LNCAP (cell line): ENCODE results near the gene IGFL2.

Experiments
- CTCF ChIP-seq: fragments of 450-650 bp; IDR thresholded peaks from 2 replicates; pipeline ENCODE4 v1.5.1; 2017; ENCODE audit warnings: mild to moderate bottlenecking

The IGFL2 gene

DNA sequence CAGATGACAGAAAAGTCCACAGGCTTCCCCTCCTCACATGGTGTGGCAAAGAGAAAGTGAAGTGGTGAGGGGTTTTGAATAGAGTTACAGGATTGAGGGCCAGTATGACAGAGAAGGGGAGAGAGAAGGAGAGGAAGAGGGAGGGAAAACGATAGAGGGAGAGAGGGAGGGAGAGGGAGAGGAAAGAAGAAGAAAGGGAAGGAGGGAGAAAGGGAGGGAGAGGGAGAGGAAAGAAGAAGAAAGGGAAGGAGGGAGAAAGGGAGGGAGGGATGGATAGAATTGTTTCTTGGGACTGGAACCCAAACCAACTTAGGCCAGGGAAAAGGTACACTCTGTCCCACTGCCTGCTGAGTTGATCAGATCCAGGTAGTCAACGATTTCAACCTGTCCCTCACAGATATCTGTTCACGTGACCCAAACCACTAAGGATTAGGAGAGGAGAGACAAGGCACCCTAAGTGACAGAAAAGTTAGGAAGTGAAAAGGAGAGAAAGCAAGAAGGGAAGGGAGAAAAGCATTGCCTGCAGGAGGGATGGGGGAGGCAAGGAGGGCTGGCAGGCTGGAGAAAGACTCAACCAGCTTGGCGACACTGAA lies 15.4 kb upstream of the IGFL2 start:
- no peak for TF ChIP-seq CTCF

DNA sequence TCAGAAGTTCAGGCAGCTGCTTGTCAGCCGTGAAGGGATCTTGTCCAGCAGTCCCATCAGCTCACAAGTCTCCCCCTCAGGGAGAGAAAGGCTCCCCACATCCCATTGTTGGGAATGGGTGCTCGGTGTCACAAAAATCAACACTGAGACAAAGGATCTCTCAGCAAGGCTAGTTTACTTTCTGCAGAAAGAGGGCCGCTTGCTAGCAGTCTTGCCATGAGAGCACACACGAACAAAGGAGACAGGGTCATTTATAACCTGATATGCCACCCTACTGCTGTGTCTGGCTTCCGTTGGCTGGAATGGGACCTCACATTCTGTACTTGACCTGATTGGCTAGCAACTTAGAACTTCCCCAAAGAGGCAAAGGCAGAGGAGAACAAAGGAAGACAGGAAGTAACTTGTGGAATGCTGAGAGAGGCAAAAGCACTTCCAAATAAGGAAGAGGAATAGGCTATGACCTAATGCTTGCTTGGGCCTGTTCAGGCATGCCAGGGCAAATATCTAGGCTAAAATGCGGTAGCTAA lies 14.9 kb upstream of the IGFL2 start:
- TF ChIP-seq CTCF, result no peak

- TF ChIP-seq CTCF, result no peak
Observed at GRCh38 chr19:46133777-46134241, 14.2 kb upstream of the IGFL2 start.

GRCh38 chr19:46134527-46134926 lies 13.5 kb upstream of the IGFL2 start:
- TF ChIP-seq CTCF, result no peak

DNA sequence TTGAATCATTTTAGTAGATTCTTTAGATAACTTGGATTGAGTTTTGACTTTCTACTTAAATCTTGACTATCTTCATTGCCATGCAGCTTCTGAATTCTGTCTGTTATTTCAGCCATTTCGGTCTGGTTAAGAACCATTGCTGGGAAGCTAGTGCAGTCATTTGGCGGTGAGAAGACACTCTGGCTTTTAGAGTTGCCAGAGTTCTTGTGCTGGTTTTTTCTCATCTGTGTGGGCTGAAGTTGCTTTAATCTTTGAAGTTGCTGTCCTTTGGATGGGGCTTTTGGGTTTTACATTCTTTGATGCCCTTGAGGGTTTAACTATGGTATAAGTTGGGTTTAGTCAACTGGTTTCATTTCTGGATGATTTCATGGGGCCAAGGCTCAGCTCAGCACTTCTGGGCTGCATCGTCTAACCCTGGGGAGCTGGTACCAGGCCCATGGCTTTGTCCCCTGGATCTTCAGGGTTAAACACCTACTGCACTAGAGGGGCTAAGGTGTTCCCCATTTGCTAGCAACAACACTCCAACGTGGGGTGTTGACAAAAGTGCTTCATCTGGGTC lies 10.0 kb upstream of the IGFL2 start:
- no peak for TF ChIP-seq CTCF

GRCh38 chr19:46141421-46141820 lies 6.6 kb upstream of the IGFL2 start:
- TF ChIP-seq CTCF, result no peak

- TF ChIP-seq CTCF, result no peak
Observed at GRCh38 chr19:46142294-46142693, 5.7 kb upstream of the IGFL2 start.
